ENCODE measurements around the gene MAD2L1BP. TPM values are rescaled to one million over a fixed set of nuclear protein-coding genes. Genes with fewer than 3 reads are reported as not detected.

The MAD2L1BP gene
- total and polyA plus RNA-seq, 2 of the 13 experiments (the other 11 are each of a cell fraction or from before 2014, with no cell fraction given) = 54.2 to 55.5 TPM

DNA sequence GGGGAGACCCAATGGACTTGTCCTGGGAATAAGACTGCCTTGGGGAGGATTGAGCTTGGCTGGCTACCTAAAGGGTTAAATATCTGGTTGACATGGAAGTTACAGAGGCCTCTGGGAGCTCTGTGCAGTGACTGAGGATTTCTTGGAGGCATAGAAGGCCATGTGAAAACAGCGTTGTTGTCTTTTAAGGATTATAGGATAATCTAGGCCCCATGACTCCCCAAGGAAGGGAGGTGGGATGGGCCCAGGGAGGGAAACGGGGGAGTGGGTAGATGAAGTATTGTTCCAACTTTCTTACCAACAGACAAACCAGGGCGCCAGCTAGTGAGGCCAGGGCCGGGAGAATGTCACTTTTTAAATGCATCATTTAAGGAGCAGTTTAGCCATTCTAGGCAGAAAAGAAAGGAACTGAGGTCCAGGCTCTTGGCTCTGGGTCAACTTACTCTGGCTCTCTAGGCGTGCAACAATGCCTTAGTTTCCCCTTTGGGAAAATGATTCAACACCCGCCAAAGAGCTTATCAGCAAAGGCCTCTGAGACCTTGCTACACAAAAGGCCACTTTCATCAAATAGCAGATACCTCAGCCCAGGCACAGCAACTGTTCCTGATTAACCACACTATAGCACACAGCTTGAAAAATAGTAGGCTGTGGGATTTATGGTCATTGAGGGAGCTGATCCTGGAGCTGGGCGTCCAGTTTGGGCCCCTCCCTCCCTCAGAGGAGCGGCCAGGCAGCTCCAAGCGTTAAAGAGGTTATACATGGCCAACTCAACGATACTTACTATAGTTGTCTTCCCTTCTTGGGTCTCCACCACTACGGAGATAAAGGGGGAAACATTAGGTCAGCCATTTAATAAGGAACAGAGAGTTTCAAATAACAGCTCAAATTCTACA, 44.9 kb downstream of the MAD2L1BP start:
- Histone ChIP-seq H3K9me3 (ENCODE audit: low read length) (no peaks in the 10 kb centered on the region), H4K20me1 (ENCODE audit: insufficient read depth, low read length) (peaks cover 4% of the 10 kb centered on the region; the same call in 1 of the 2 replicates), H3K79me2 (ENCODE audit: insufficient read depth, low read length) (peaks cover 48% of the 10 kb centered on the region), H3K4me3 (replicated peaks in 1 of 3; ENCODE audit: insufficient read depth in 1 of 3, low read depth in 2 of 3, low read length in 3 of 3) (no peak overlapping the region), H3K4me2 (ENCODE audit: low read depth, low read length) (no peak overlapping the region), H3K9ac (ENCODE audit: insufficient read depth, low read depth, low read length) (no peak overlapping the region), H3K27ac (ENCODE audit: extremely low read length, insufficient read depth, low read length) (no peak overlapping the region), H3K36me3 (replicated peaks in 1 of 2; ENCODE audit: control insufficient read depth in 1 of 2, insufficient read depth in 2 of 2, low read length in 2 of 2) (peaks cover 55 to 91% of the 10 kb centered on the region in 2 experiments), H3K27me3 (ENCODE audit: control insufficient read depth in 1 of 2, insufficient read depth in 2 of 2, low read length in 2 of 2) (no peaks in the 10 kb centered on the region), H3K4me1 (ENCODE audit: insufficient read depth, low read length) (peaks cover 29% of the 10 kb centered on the region), H2AFZ (ENCODE audit: low read length) (no peak overlapping the region)
- TF ChIP-seq ZNF652 (CRISPR knock-in tag; IDR thresholded peaks at IDR 0.05; ENCODE audit: borderline replicate concordance, low read depth) = peak; percentile 55
- TF ChIP-seq ZNF224 (CRISPR knock-in tag; IDR thresholded peaks at IDR 0.05) = no peak
- ChIA-PET CTCF (ENCODE audit: low intra/inter-chr PET ratio, low total read pairs) (no interaction called here), POLR2A (no interaction called here)
- 97% methylated on average over 11 of the region's 11 CpGs for WGBS (ENCODE audit: low lambda C conversion rate)
- no peak for ATAC-seq
- intact Hi-C loops (cut with micrococcal nuclease; ENCODE audit: unreplicated experiment) (no loop called here), in situ Hi-C loops (cut with HindIII; ENCODE audit: extremely low pct_ligation_motif_present, low pct_unique_long_range_greater_than_20kb) (no loop called here)
- FAIRE-seq = no peak
- DNase-seq (ENCODE audit: low spot score) = no peak
- BruUV-seq (replicated peaks) = no TSS peak

DNA sequence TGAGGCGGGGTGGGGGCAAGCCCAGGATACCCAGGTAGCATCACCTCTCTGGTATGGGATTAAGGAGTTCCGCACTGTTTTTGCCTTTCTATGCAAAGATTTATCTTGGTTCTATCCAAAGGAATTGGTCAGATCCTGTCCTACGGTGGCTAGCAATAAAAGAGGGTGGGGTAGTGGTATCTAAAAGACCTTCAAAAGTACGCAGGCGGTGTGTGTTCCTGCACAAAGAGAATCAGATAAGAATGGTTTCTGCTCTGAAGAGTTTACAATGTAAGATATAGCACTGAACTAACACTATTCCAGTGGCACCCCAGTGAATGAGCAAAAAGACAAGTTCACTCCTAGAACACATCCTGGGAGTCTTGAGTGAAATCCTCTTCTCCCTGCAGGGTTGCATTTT, 45.7 kb downstream of the MAD2L1BP start:
- no TSS peak for BruUV-seq (replicated peaks)
- H3K4me3 ChIP-seq (replicated peaks in 1 of 3; ENCODE audit: insufficient read depth in 1 of 3, low read depth in 2 of 3, low read length in 3 of 3) = no peak overlapping the region
- ATAC-seq = no peak
- no peak overlapping the region for H3K4me2 ChIP-seq (ENCODE audit: low read depth, low read length)
- intact Hi-C loops (cut with micrococcal nuclease; ENCODE audit: unreplicated experiment) (no loop called here), in situ Hi-C loops (cut with HindIII; ENCODE audit: extremely low pct_ligation_motif_present, low pct_unique_long_range_greater_than_20kb) (no loop called here)
- no peak overlapping the region for H3K27ac ChIP-seq (ENCODE audit: extremely low read length, insufficient read depth, low read length)
- H3K9ac ChIP-seq (ENCODE audit: insufficient read depth, low read depth, low read length) = no peak overlapping the region
- DNase-seq (ENCODE audit: low spot score) = no peak
- no peak for FAIRE-seq
- peaks cover 53 to 84% of the 10 kb centered on the region in 2 experiments for H3K36me3 ChIP-seq (replicated peaks in 1 of 2; ENCODE audit: control insufficient read depth in 1 of 2, insufficient read depth in 2 of 2, low read length in 2 of 2)
- H2AFZ ChIP-seq (ENCODE audit: low read length) = no peak overlapping the region
- H3K9me3 ChIP-seq (ENCODE audit: low read length) = no peaks in the 10 kb centered on the region
- H3K79me2 ChIP-seq (ENCODE audit: insufficient read depth, low read length) = peaks cover 56% of the 10 kb centered on the region
- 98% methylated on average over 5 of the region's 5 CpGs for WGBS (ENCODE audit: low lambda C conversion rate)
- no peaks in the 10 kb centered on the region for H3K27me3 ChIP-seq (ENCODE audit: control insufficient read depth in 1 of 2, insufficient read depth in 2 of 2, low read length in 2 of 2)
- ChIA-PET POLR2A (no interaction called here), CTCF (ENCODE audit: low intra/inter-chr PET ratio, low total read pairs) (no interaction called here)
- peaks cover 4% of the 10 kb centered on the region; the same call in 1 of the 2 replicates for H4K20me1 ChIP-seq (ENCODE audit: insufficient read depth, low read length)
- peaks cover 36% of the 10 kb centered on the region for H3K4me1 ChIP-seq (ENCODE audit: insufficient read depth, low read length)
- TF ChIP-seq HNRNPUL1 (IDR thresholded peaks at IDR 0.05; ENCODE audit: low read depth, low read length) (no peak), ZNF546 (CRISPR knock-in tag; conservative IDR thresholded peaks at IDR 0.05) (no peak), SOX5 (CRISPR knock-in tag; IDR thresholded peaks at IDR 0.05; ENCODE audit: borderline replicate concordance) (no peak), ATF1 (CRISPR knock-in tag; IDR thresholded peaks at IDR 0.05) (no peak), ZFAT (CRISPR knock-in tag; conservative IDR thresholded peaks at IDR 0.05) (no peak)
- TF ChIP-seq, protein P1, sequence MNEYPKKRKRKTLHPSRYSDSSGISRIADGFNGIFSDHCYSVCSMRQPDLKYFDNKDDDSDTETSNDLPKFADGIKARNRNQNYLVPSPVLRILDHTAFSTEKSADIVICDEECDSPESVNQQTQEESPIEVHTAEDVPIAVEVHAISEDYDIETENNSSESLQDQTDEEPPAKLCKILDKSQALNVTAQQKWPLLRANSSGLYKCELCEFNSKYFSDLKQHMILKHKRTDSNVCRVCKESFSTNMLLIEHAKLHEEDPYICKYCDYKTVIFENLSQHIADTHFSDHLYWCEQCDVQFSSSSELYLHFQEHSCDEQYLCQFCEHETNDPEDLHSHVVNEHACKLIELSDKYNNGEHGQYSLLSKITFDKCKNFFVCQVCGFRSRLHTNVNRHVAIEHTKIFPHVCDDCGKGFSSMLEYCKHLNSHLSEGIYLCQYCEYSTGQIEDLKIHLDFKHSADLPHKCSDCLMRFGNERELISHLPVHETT (CRISPR knock-in tag; conservative IDR thresholded peaks at IDR 0.05) = no peak
- TF ChIP-seq, protein P2, sequence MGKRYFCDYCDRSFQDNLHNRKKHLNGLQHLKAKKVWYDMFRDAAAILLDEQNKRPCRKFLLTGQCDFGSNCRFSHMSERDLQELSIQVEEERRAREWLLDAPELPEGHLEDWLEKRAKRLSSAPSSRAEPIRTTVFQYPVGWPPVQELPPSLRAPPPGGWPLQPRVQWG (CRISPR knock-in tag; IDR thresholded peaks at IDR 0.05; ENCODE audit: borderline replicate concordance, low read depth) = no peak
- TF ChIP-seq, protein P3, sequence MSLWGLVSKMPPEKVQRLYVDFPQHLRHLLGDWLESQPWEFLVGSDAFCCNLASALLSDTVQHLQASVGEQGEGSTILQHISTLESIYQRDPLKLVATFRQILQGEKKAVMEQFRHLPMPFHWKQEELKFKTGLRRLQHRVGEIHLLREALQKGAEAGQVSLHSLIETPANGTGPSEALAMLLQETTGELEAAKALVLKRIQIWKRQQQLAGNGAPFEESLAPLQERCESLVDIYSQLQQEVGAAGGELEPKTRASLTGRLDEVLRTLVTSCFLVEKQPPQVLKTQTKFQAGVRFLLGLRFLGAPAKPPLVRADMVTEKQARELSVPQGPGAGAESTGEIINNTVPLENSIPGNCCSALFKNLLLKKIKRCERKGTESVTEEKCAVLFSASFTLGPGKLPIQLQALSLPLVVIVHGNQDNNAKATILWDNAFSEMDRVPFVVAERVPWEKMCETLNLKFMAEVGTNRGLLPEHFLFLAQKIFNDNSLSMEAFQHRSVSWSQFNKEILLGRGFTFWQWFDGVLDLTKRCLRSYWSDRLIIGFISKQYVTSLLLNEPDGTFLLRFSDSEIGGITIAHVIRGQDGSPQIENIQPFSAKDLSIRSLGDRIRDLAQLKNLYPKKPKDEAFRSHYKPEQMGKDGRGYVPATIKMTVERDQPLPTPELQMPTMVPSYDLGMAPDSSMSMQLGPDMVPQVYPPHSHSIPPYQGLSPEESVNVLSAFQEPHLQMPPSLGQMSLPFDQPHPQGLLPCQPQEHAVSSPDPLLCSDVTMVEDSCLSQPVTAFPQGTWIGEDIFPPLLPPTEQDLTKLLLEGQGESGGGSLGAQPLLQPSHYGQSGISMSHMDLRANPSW (CRISPR knock-in tag; IDR thresholded peaks at IDR 0.05; ENCODE audit: borderline replicate concordance) = no peak
- TF ChIP-seq, protein P4, sequence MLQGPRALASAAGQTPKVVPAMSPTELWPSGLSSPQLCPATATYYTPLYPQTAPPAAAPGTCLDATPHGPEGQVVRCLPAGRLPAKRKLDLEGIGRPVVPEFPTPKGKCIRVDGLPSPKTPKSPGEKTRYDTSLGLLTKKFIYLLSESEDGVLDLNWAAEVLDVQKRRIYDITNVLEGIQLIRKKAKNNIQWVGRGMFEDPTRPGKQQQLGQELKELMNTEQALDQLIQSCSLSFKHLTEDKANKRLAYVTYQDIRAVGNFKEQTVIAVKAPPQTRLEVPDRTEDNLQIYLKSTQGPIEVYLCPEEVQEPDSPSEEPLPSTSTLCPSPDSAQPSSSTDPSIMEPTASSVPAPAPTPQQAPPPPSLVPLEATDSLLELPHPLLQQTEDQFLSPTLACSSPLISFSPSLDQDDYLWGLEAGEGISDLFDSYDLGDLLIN (CRISPR knock-in tag; IDR thresholded peaks at IDR 0.05; ENCODE audit: borderline replicate concordance) = no peak
